Activated T-helper 1 cell treated with anti-CD3 and anti-CD28 coated beads, Interleukin-12 subunit alpha, Interleukin-12 subunit beta, Interleukin-2, Interleukin-4 antibody, amounts not matched to agents 30 ng/mL and 10 ng/mL and 1 ng/mL, durations not matched to agents 14 hours and 24 hours and 36 hours (primary cell): ENCODE data around the gene COG1. TPM values are rescaled to one million over a fixed set of nuclear protein-coding genes. Genes with fewer than 3 reads are reported as not detected.
"Not testable (repeated sequence)": the region's sequence is repeated elsewhere in the genome, so short reads cannot be mapped to it uniquely, and the experiment has no call there.

ENCODE experiments used
- DNase-seq: peaks from one replicate; pipeline ENCODE4 v3.0.0; 2021; ENCODE audit warnings: low spot score
- H3K27ac Mint-ChIP-seq: one replicate; pipeline ENCODE4 v1.8.0; 2021; ENCODE audit warnings: mild to moderate bottlenecking, mixed read lengths
- H3K27me3 Mint-ChIP-seq: one replicate; pipeline ENCODE4 v1.8.0; 2022; ENCODE audit warnings: mild to moderate bottlenecking, moderate library complexity, mixed read lengths; ENCODE audit not compliant: insufficient read depth
- H3K36me3 Mint-ChIP-seq: one replicate; pipeline ENCODE4 v1.8.0; 2021; ENCODE audit warnings: low read depth, mixed read lengths
- H3K4me1 Mint-ChIP-seq: one replicate; pipeline ENCODE4 v1.8.0; 2021; ENCODE audit warnings: low read depth, mixed read lengths
- H3K4me3 Mint-ChIP-seq: one replicate; pipeline ENCODE4 v1.8.0; 2021; ENCODE audit warnings: mild to moderate bottlenecking, moderate library complexity, mixed read lengths
- H3K9me3 Mint-ChIP-seq: one replicate; pipeline ENCODE4 v1.8.0; 2021; ENCODE audit warnings: mixed read lengths
- intact Hi-C: fragments of 100-400 bp; cut with micrococcal nuclease; formaldehyde crosslinking; loops from one replicate; pipeline ENCODE4 v1.15.1; 2024
- total RNA-seq: library from RNA; stranded (reverse); gene quantifications from 2 replicates; pipeline ENCODE4 v1.2.3, GENCODE V29; 2022

Gene COG1, protein sequence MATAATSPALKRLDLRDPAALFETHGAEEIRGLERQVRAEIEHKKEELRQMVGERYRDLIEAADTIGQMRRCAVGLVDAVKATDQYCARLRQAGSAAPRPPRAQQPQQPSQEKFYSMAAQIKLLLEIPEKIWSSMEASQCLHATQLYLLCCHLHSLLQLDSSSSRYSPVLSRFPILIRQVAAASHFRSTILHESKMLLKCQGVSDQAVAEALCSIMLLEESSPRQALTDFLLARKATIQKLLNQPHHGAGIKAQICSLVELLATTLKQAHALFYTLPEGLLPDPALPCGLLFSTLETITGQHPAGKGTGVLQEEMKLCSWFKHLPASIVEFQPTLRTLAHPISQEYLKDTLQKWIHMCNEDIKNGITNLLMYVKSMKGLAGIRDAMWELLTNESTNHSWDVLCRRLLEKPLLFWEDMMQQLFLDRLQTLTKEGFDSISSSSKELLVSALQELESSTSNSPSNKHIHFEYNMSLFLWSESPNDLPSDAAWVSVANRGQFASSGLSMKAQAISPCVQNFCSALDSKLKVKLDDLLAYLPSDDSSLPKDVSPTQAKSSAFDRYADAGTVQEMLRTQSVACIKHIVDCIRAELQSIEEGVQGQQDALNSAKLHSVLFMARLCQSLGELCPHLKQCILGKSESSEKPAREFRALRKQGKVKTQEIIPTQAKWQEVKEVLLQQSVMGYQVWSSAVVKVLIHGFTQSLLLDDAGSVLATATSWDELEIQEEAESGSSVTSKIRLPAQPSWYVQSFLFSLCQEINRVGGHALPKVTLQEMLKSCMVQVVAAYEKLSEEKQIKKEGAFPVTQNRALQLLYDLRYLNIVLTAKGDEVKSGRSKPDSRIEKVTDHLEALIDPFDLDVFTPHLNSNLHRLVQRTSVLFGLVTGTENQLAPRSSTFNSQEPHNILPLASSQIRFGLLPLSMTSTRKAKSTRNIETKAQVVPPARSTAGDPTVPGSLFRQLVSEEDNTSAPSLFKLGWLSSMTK
- 34.3 and 37.1 TPM in 2 replicates for total RNA-seq

DNA sequence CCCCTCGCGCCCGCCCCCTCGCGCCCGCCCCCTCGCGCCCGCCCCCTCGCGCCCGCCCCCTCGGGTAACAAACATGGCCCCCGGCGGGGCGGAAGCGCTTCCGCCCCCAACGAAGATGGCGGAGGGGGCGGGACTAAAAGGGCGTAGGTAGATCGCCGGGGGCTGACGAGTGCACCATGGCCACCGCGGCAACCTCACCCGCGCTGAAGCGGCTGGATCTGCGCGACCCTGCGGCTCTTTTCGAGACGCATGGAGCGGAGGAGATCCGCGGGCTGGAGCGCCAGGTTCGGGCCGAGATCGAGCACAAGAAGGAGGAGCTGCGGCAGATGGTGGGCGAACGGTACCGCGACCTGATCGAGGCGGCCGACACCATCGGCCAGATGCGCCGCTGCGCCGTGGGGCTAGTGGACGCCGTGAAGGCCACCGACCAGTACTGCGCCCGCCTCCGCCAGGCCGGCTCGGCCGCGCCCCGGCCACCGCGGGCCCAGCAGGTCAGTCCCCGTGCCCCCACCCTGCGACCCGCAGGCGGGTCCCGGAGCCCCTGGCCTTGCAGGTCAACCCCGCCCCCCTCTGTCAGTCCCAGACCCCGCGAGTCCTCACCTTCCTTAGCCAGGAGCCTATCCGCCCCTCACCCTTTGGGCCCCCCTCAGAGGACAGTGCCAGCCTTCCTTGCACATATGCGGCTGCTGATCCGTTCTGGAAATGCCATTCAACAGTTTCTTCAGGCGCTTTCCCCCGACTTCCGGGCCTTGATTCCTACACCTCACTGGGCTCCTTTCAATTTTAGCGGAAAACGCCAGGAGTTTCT lies at the start of gene COG1:
Gene COG1, plus strand, starts transcription at position 162 of the 808 bp plus-strand sequence. Its CDS starts 15 bp downstream, at position 177.
- peaks cover 19% of the 10 kb centered on the region for H3K4me1 Mint-ChIP-seq
- no peaks in the 10 kb centered on the region for H3K9me3 Mint-ChIP-seq
- peak; percentile 55 for DNase-seq
- peak within 1 kb of the TSS; percentile 96 for H3K27ac Mint-ChIP-seq
- intact Hi-C loops, result loop anchor here (1.0 to 10.0 kb wide), 6 partner anchors 18 to 632 kb away; partner anchors contain the start of gene SLC39A11
- H3K4me3 Mint-ChIP-seq, result peak within 1 kb of the TSS; percentile 96
- no peaks in the 10 kb centered on the region for H3K27me3 Mint-ChIP-seq
- H3K36me3 Mint-ChIP-seq, result peaks cover 13% of the 10 kb centered on the region

DNA sequence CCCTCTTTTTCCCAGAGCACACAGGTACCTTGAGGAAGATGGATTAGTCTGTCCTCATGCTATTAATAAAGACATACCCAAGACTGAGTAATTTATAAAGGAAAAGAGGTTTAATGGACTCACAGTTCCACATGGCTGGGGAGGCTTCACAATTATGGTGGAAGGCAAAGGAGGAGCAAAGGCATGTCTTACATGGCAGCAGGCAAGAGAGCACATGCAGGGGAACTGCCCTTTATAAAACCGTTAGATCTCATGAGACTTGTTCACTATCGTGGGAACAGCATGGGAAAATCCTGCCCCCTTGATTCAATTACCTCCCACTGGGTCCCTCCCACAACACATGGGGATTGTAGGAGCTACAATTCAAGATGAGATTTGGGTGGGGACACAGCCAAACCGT lies 48.6 kb upstream of the COG1 start:
- DNase-seq, H3K4me3 Mint-ChIP-seq, H3K27ac Mint-ChIP-seq, H3K36me3 Mint-ChIP-seq, intact Hi-C loops: not testable (repeated sequence)
- Mint-ChIP-seq H3K4me1 (peaks cover 17% of the 10 kb centered on the region), H3K9me3 (peaks cover 32% of the 10 kb centered on the region), H3K27me3 (peaks cover 12% of the 10 kb centered on the region)

DNA sequence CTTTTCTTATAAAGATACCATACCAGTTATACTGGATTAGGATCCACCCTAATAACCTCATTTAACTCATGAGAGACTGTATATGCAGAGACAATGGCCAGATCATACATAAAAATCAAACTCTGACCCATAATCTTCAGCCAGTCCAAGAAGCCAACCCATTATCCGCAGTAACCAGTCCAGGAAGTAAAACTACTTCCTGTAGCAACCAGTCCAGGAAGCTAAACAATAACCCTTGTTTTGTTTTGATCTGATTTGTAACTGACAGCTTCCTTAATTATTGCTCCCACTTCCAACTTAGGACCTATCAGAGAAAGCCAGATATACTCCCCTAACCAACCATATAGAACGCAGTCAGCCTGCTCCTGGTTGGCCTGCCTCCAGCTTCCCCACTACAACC lies 47.2 kb upstream of the COG1 start:
- H3K36me3 Mint-ChIP-seq, result peaks cover 1% of the 10 kb centered on the region
- intact Hi-C loops, result no loop called here
- H3K4me3 Mint-ChIP-seq, result no peak overlapping the region
- DNase-seq, result no peak
- H3K9me3 Mint-ChIP-seq, result peaks cover 41% of the 10 kb centered on the region
- H3K27ac Mint-ChIP-seq, result no peak overlapping the region
- H3K4me1 Mint-ChIP-seq, result peaks cover 17% of the 10 kb centered on the region
- H3K27me3 Mint-ChIP-seq, result peaks cover 12% of the 10 kb centered on the region

DNA sequence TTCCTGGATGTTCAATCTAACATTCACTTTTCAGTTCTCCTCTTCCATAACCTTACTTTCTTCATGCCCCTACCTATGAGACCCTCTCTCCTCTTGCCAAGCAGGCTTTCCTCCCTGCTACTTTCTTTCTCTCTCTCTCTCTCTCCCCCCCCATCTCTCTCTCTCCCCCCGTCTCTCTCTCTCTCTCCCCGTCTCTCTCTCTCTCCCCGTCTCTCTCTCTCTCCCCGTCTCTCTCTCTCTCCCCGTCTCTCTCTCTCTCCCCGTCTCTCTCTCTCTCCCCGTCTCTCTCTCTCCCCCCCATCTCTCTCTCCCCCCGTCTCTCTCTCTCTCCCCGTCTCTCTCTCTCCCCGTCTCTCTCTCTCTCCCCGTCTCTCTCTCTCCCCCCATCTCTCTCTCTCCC lies 45.1 kb upstream of the COG1 start:
- H3K4me1 Mint-ChIP-seq, result peaks cover 14% of the 10 kb centered on the region
- DNase-seq, H3K36me3 Mint-ChIP-seq, H3K27ac Mint-ChIP-seq, H3K4me3 Mint-ChIP-seq, intact Hi-C loops: not testable (repeated sequence)
- peaks cover 16% of the 10 kb centered on the region for H3K27me3 Mint-ChIP-seq
- H3K9me3 Mint-ChIP-seq, result peaks cover 41% of the 10 kb centered on the region

DNA sequence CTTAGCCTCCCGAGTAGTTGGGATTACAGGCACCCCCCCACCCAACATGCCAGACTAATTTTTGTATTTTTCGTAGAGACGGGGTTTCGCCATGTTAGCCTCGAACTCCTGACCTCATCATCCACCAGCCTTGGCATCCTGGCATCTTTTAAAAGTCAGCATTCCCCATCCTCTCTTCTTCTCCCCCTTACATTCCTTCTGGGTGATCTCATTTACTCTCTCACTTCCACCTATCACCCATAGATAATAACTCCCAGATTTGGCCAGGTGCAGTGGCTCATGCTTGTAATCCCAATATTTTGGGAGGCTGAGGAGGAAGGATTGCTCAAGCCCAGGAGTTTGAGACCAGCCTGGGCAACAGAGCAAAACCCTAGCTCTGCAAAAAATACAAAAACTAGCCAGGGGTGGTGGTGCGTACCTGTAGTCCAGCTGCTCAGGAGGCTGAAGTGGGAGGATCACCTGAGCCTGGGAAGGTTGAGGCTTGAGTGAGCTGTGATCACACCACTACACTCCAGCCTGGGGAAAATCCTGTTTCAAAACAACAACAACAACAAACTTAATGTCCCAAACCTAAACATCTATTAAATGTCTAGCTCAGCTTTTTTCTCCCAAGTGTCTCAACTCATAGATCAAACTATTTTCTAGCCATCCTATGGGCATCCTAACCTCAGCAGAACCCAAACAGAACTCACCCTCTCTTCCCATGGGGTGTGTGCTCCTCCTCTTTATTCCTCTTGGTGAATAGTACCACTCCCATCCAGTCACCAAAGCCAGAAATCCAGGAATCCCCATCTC lies 44.1 kb upstream of the COG1 start:
- intact Hi-C loops, result no loop called here
- no peak for DNase-seq
- H3K9me3 Mint-ChIP-seq, result peaks cover 41% of the 10 kb centered on the region
- H3K27ac Mint-ChIP-seq, result no peak overlapping the region
- H3K27me3 Mint-ChIP-seq, result peaks cover 16% of the 10 kb centered on the region
- no peak overlapping the region for H3K4me3 Mint-ChIP-seq
- H3K4me1 Mint-ChIP-seq, result peaks cover 4% of the 10 kb centered on the region
- H3K36me3 Mint-ChIP-seq, result peaks cover 1% of the 10 kb centered on the region

DNA sequence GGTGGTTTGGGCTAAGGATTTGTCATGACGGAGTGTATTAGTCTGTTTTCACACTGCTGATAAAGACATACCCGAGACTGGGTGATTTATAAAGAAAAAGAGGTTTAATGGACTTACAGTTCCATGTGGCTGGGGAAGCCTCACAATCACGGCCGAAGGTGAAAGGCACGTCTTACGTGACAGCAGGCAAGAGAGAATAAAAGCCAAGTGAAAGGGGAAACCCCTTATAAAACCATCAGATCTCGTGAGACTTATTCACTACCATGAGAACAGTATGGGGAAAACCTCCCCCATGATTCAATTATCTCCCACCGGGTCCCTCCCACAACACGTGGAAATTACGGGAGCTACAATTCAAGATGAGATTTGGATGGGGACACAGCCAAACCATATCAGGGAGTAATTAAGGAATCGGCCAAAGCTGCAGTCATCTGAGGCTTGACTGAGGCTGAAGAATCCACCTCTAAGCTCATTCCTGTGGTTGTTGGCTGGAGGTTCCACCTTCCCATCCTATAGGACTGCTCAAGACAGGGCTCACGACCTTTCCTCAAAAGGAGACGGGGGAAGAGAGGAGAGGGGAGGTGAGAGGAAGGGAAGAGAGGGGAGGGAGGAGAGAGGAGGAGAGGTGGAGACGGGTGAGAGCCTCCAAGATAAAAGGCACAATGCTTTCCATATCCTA lies 42.1 kb upstream of the COG1 start:
- intact Hi-C loops, H3K4me1 Mint-ChIP-seq, H3K36me3 Mint-ChIP-seq, H3K4me3 Mint-ChIP-seq, H3K27ac Mint-ChIP-seq, DNase-seq: not testable (repeated sequence)
- Mint-ChIP-seq H3K27me3 (peaks cover 18% of the 10 kb centered on the region), H3K9me3 (peaks cover 22% of the 10 kb centered on the region)

DNA sequence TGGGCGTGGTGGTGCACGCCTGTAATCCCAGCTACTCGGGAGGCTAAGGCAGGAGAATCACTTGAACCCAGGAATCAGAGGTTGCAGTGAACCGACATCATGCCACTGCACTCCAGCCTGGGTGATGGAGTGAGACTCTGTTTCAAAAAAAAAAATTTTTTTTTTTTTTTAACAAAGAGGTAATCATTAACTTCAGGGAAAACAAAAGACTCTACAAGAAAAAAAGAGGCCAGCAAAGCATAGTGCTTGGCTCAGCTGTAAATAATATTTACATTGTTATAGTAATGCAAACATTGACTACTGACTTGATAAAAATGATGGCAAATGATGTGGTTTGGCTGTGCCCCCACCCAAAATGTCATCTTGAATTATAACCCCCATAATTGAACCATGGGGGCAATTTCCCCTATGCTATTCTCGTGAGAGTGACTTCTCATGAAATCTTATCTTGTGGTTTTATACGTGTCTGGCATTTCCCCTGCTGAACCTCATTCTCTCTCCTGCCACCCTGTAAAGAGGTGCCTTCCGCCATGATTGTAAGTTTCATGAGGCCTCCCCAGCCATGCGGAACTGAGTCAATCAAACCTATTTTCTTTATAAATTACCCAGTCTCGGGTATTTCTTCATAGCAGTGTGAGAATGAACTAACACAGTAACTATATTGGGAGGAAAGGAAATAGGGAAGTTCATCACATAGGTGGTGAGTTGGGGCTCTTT lies 40.8 kb upstream of the COG1 start:
- Mint-ChIP-seq H3K4me1 (no peaks in the 10 kb centered on the region), H3K9me3 (peaks cover 13% of the 10 kb centered on the region), H3K4me3 (no peak overlapping the region), H3K27ac (no peak overlapping the region), H3K27me3 (peaks cover 16% of the 10 kb centered on the region), H3K36me3 (no peaks in the 10 kb centered on the region)
- DNase-seq, result no peak
- intact Hi-C loops, result no loop called here

DNA sequence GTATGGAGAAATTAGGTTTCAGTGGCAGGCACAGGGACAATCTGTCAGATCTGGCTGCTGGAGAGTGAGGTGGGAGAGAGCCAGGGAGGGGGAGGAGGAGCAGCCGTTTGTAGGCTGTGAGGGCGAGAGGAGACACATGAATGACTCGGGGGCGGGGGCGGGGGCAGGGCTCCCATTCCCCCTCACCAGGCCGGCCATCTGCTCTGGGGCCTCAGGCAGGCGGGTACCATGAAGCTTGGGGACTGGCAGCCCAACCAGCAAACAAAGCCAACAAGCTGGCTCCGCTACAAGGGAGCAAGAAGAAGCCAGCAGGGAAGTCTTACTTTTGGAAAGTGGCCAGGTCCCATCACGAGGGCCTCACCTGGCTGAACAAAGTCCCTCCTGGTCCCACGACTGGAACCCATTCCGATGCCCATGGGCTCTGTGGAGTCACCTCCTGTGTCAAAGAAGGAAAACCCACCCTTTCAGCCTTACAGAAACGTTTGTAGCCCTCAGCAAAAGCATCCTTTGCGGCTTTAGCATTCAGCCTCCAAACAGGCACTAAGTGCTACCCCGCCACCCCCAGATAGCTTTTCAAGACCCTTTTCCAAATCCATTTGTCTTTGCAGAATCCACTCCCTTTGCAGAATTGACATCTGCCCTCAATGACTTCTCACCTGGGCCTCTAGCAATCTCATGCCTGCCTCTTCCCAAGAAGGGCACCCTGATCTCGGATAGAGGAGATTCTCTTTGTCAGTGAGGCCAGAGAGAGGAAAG lies 37.3 kb upstream of the COG1 start:
- Mint-ChIP-seq H3K36me3 (no peaks in the 10 kb centered on the region), H3K9me3 (peaks cover under 1% of the 10 kb centered on the region), H3K27me3 (peaks cover 16% of the 10 kb centered on the region), H3K4me1 (no peaks in the 10 kb centered on the region), H3K27ac (no peak overlapping the region), H3K4me3 (no peak overlapping the region)
- intact Hi-C loops, result loop anchor here (1.0 kb wide), 3 partner anchors 169 to 598 kb away; no protein-coding TSS in a partner anchor
- DNase-seq, result no peak

DNA sequence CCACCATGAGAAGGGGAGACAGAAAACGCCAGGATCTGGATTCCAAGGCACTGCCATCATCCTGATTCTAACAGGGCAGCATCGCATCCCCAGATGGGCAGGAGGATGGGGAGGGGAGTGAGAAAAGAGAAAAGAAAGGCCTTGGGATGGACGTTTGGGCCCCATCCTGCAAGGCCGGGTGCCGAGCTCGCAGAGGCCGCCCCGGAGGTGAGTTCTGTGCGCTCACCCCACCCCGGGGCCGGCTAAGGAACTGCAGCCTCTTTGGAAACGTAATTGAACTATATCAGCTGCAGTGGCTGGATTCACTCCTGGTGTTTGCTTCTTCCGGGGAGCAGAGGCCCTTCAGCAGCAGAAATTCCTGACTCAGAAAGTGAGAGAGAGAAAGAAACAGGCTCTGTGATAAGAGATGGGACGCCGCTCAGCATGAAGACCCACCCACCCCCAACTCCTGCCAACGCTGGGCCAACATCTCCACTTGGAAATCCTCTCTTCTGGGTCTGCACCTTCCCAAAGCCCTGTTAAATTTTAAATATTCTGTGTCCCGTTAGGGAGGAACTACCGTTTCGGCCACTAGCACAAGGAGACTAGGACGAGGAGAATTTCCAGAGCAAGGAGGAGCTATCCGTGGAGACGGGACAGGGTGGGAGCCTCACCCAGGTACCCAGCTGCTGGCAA lies 36.6 kb upstream of the COG1 start:
- intact Hi-C loops, result loop anchor here (1.0 kb wide), 3 partner anchors 170 to 599 kb away; no protein-coding TSS in a partner anchor
- no peaks in the 10 kb centered on the region for H3K36me3 Mint-ChIP-seq
- H3K27me3 Mint-ChIP-seq, result peaks cover 23% of the 10 kb centered on the region
- DNase-seq, result peak; percentile 35
- no peaks in the 10 kb centered on the region for H3K9me3 Mint-ChIP-seq
- H3K4me1 Mint-ChIP-seq, result no peaks in the 10 kb centered on the region
- no peak overlapping the region for H3K27ac Mint-ChIP-seq
- H3K4me3 Mint-ChIP-seq, result no peak overlapping the region

DNA sequence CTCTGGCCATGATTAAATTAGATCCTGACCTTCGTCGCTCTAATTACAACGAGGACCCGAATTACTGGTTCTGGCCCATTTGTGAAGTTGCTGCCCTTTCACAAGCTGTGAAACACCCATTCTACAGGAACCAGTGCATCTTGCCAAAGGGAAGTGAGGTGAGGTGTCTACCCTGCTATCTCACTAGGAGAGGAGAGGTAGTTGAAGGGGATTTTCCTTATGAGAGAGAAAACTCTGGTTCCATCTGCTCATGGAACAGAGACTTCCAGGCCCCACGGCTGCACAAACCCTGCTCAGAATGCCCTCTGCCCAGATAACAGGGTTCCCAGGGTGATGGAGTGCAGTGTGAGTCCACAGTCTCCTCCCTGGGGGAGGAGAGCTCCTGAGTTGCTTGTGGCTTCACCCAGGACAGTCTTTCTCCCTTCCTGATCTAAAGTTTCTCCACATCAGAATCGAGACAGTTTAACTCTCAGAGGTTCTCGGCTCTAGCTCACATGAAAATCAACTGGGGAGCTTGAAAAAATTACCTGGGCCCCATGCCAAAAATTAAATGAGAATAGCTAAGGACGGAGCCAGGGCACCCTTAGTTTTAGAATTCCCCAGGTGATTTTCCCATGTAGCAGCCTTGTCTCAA lies 35.9 kb upstream of the COG1 start:
- peaks cover 24% of the 10 kb centered on the region for H3K27me3 Mint-ChIP-seq
- intact Hi-C loops, result loop anchor here (1.0 kb wide), 3 partner anchors 171 to 600 kb away; no protein-coding TSS in a partner anchor
- no peak overlapping the region for H3K4me3 Mint-ChIP-seq
- no peak overlapping the region for H3K27ac Mint-ChIP-seq
- DNase-seq, result no peak
- H3K9me3 Mint-ChIP-seq, result no peaks in the 10 kb centered on the region
- no peaks in the 10 kb centered on the region for H3K4me1 Mint-ChIP-seq
- no peaks in the 10 kb centered on the region for H3K36me3 Mint-ChIP-seq
